NCI-H226 (cell line): Measurements from ENCODE around the gene SBK2.

ENCODE experiments used
- DNase-seq: peaks from one replicate; pipeline ENCODE4 v3.0.0-alpha.2; 2015

SBK2 gene

GRCh38 chr19:55484593-55485438, 52.1 kb downstream of the SBK2 start, which contains the start of gene NAT14:
NAT14 (plus strand) TSS chr19:55485188; CDS start chr19:55485709, 521 bp downstream.
- DNase-seq: peak; percentile 68

- no peak for DNase-seq
Measured at GRCh38 chr19:55483706-55484592, 53.0 kb downstream of the SBK2 start.

- DNase-seq: no peak
Measured at GRCh38 chr19:55482967-55483705, 53.8 kb downstream of the SBK2 start.

GRCh38 chr19:55482156-55482961, 54.6 kb downstream of the SBK2 start:
- DNase-seq: no peak

GRCh38 chr19:55481794-55482155, 55.2 kb downstream of the SBK2 start:
- DNase-seq: no peak

GRCh38 chr19:55481148-55481793, 55.7 kb downstream of the SBK2 start:
- DNase-seq: no peak

- peak; percentile 1 for DNase-seq
Measured at GRCh38 chr19:55479451-55480230, 57.3 kb downstream of the SBK2 start.

- DNase-seq: no peak
Measured at GRCh38 chr19:55479045-55479444, 57.9 kb downstream of the SBK2 start.
